ENCODE data around the gene TSEN34.

The TSEN34 gene

GRCh38 chr19:54153731-54154326 lies 37.3 kb upstream of the TSEN34 start:
- H3K9ac ChIP-seq (ENCODE audit: low read length): no peak overlapping the region
- H4K5ac ChIP-seq (ENCODE audit: low read length): no peak overlapping the region
- no peaks in the 10 kb centered on the region for H3K27me3 ChIP-seq (ENCODE audit: insufficient read depth, low read length, poor library complexity)
- no peak overlapping the region for H3K4me2 ChIP-seq (ENCODE audit: low read length)
- peaks cover 25% of the 10 kb centered on the region for H3K36me3 ChIP-seq (ENCODE audit: control insufficient read depth, insufficient read depth, low read length)
- H2BK5ac ChIP-seq (ENCODE audit: low read length): no peak overlapping the region
- no peak overlapping the region for H3K4ac ChIP-seq (ENCODE audit: low read depth, low read length)
- H2BK15ac ChIP-seq (replicated peaks; ENCODE audit: low read depth): no peak overlapping the region
- no peak for DNase-seq
- H4K8ac ChIP-seq (ENCODE audit: low read depth, low read length): no peak overlapping the region
- H3K79me2 ChIP-seq (ENCODE audit: control insufficient read depth, insufficient read depth, low read length): no peaks in the 10 kb centered on the region
- no peak overlapping the region for H3K18ac ChIP-seq (ENCODE audit: low read length)
- no peak overlapping the region for H3K56ac ChIP-seq (ENCODE audit: low read length)
- no peak overlapping the region for H2BK120ac ChIP-seq (ENCODE audit: low read depth, low read length)
- no peak overlapping the region for H3K27ac ChIP-seq (ENCODE audit: low read depth, low read length)
- H3K4me3 ChIP-seq (ENCODE audit: low read length): no peak overlapping the region
- no peaks in the 10 kb centered on the region for H3K79me1 ChIP-seq (ENCODE audit: low read length)
- WGBS (ENCODE audit: extremely low coverage, insufficient coverage, low lambda C conversion rate): no CpG with 5 or more reads among the region's 10 CpGs
- no peaks in the 10 kb centered on the region for H3K4me1 ChIP-seq (ENCODE audit: control insufficient read depth, low read depth, low read length)
- no peak overlapping the region for H3K23ac ChIP-seq (ENCODE audit: low read length)
- no peak overlapping the region for H2AK5ac ChIP-seq (ENCODE audit: low read length)

DNA sequence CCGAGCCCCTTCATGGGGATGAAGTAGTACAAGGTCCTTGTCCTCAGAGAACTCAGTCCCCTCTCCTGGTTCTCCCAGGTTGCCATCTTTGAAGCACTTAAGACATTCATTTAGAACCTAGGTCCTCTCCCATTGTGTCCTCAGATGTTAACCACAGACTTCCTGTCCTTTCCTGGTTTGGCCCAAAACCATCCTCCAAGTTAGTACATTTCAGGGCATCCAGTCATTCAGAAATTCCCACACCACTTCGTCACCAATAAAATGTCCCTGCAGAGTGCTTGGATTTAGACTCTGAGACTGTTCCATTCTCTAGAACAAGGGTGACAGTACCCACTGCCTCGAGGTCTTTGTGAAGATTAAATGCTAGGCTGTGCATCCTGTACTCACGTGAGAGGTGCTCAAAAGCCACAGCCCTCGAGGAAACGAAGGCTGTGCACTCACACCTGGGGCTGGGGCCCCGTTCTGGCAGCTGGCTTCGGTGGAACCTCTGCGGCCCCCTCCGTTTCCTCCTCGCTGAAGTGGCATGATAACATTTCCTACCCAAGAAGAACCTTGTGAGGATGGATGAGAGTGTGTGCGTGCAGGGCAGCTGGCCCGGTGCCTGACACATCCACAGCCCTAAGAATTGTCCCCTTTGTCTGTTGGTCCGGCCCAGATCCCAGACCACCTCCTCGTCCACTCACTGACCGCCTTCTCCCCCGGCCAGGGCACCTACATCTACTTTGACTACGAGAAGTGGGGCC lies 36.3 kb upstream of the TSEN34 start:
- H4K5ac ChIP-seq (ENCODE audit: low read length): no peak overlapping the region
- H3K4me3 ChIP-seq (ENCODE audit: low read length): no peak overlapping the region
- no peak overlapping the region for H3K27ac ChIP-seq (ENCODE audit: low read depth, low read length)
- no peak overlapping the region for H2BK15ac ChIP-seq (replicated peaks; ENCODE audit: low read depth)
- H3K79me1 ChIP-seq (ENCODE audit: low read length): no peaks in the 10 kb centered on the region
- no peaks in the 10 kb centered on the region for H3K4me1 ChIP-seq (ENCODE audit: control insufficient read depth, low read depth, low read length)
- no peak overlapping the region for H3K23ac ChIP-seq (ENCODE audit: low read length)
- H3K9ac ChIP-seq (ENCODE audit: low read length): no peak overlapping the region
- H3K4me2 ChIP-seq (ENCODE audit: low read length): no peak overlapping the region
- no peak overlapping the region for H3K18ac ChIP-seq (ENCODE audit: low read length)
- no peak overlapping the region for H2AK5ac ChIP-seq (ENCODE audit: low read length)
- H3K79me2 ChIP-seq (ENCODE audit: control insufficient read depth, insufficient read depth, low read length): no peaks in the 10 kb centered on the region
- no peak overlapping the region for H3K56ac ChIP-seq (ENCODE audit: low read length)
- no CpG with 5 or more reads among the region's 18 CpGs for WGBS (ENCODE audit: extremely low coverage, insufficient coverage, low lambda C conversion rate)
- no peak overlapping the region for H4K8ac ChIP-seq (ENCODE audit: low read depth, low read length)
- H2BK120ac ChIP-seq (ENCODE audit: low read depth, low read length): no peak overlapping the region
- H3K27me3 ChIP-seq (ENCODE audit: insufficient read depth, low read length, poor library complexity): no peaks in the 10 kb centered on the region
- H3K4ac ChIP-seq (ENCODE audit: low read depth, low read length): no peak overlapping the region
- H2BK5ac ChIP-seq (ENCODE audit: low read length): no peak overlapping the region
- DNase-seq: no peak
- H3K36me3 ChIP-seq (ENCODE audit: control insufficient read depth, insufficient read depth, low read length): peaks cover 22% of the 10 kb centered on the region

- no peak overlapping the region for H2BK5ac ChIP-seq (ENCODE audit: low read length)
- H2AK5ac ChIP-seq (ENCODE audit: low read length): no peak overlapping the region
- H3K27ac ChIP-seq (ENCODE audit: low read depth, low read length): no peak overlapping the region
- no peak overlapping the region for H2BK120ac ChIP-seq (ENCODE audit: low read depth, low read length)
- H3K4me2 ChIP-seq (ENCODE audit: low read length): no peak overlapping the region
- peaks cover 2% of the 10 kb centered on the region for H3K79me1 ChIP-seq (ENCODE audit: low read length)
- DNase-seq: peak; percentile 48
- no peak overlapping the region for H3K4ac ChIP-seq (ENCODE audit: low read depth, low read length)
- peaks cover 22% of the 10 kb centered on the region for H3K36me3 ChIP-seq (ENCODE audit: control insufficient read depth, insufficient read depth, low read length)
- H3K18ac ChIP-seq (ENCODE audit: low read length): no peak overlapping the region
- H3K56ac ChIP-seq (ENCODE audit: low read length): no peak overlapping the region
- H3K9ac ChIP-seq (ENCODE audit: low read length): no peak overlapping the region
- H3K4me3 ChIP-seq (ENCODE audit: low read length): no peak overlapping the region
- no peak overlapping the region for H2BK15ac ChIP-seq (replicated peaks; ENCODE audit: low read depth)
- no peaks in the 10 kb centered on the region for H3K4me1 ChIP-seq (ENCODE audit: control insufficient read depth, low read depth, low read length)
- H4K5ac ChIP-seq (ENCODE audit: low read length): no peak overlapping the region
- WGBS (ENCODE audit: extremely low coverage, insufficient coverage, low lambda C conversion rate): no CpG with 5 or more reads among the region's 19 CpGs
- H4K8ac ChIP-seq (ENCODE audit: low read depth, low read length): no peak overlapping the region
- no peak overlapping the region for H3K23ac ChIP-seq (ENCODE audit: low read length)
- no peaks in the 10 kb centered on the region for H3K79me2 ChIP-seq (ENCODE audit: control insufficient read depth, insufficient read depth, low read length)
- H3K27me3 ChIP-seq (ENCODE audit: insufficient read depth, low read length, poor library complexity): no peaks in the 10 kb centered on the region
These were observed 35.4 kb upstream of the TSEN34 start for GRCh38 chr19:54155694-54156093.

DNA sequence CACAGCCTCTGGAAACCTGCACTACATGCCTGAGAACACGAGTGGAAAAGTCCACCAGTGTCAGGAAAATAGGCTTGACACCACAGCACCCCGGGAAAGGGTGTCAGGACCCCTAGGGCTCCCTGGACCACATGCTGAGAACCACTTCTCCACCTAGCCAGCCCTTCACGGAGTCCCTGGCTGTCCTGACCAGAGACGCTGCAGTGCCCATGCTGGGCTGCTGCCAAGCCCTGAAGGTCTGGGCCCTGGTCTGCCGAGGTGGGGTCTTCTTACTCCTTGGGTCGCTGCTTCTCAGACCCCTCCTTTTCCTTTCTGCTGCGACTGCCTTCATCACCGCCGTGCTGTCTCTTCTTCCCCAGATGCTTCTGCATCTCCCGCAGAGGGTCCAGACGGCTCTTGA lies 34.6 kb upstream of the TSEN34 start:
- no CpG with 5 or more reads among the region's 11 CpGs for WGBS (ENCODE audit: extremely low coverage, insufficient coverage, low lambda C conversion rate)

GRCh38 chr19:54156953-54157352 lies 34.2 kb upstream of the TSEN34 start:
- WGBS (ENCODE audit: extremely low coverage, insufficient coverage, low lambda C conversion rate): no CpG with 5 or more reads among the region's 3 CpGs
- no peak for DNase-seq
- Histone ChIP-seq H2BK5ac (ENCODE audit: low read length) (no peak overlapping the region), H2BK120ac (ENCODE audit: low read depth, low read length) (no peak overlapping the region), H3K4me2 (ENCODE audit: low read length) (no peak overlapping the region), H3K18ac (ENCODE audit: low read length) (no peak overlapping the region), H3K56ac (ENCODE audit: low read length) (no peak overlapping the region), H3K79me2 (ENCODE audit: control insufficient read depth, insufficient read depth, low read length) (no peaks in the 10 kb centered on the region), H3K27ac (ENCODE audit: low read depth, low read length) (no peak overlapping the region), H4K8ac (ENCODE audit: low read depth, low read length) (no peak overlapping the region), H3K4ac (ENCODE audit: low read depth, low read length) (no peak overlapping the region), H4K5ac (ENCODE audit: low read length) (no peak overlapping the region), H3K79me1 (ENCODE audit: low read length) (peaks cover 2% of the 10 kb centered on the region), H3K4me1 (ENCODE audit: control insufficient read depth, low read depth, low read length) (no peaks in the 10 kb centered on the region), H2AK5ac (ENCODE audit: low read length) (no peak overlapping the region), H3K9ac (ENCODE audit: low read length) (no peak overlapping the region), H3K36me3 (ENCODE audit: control insufficient read depth, insufficient read depth, low read length) (peaks cover 22% of the 10 kb centered on the region), H3K4me3 (ENCODE audit: low read length) (no peak overlapping the region), H3K27me3 (ENCODE audit: insufficient read depth, low read length, poor library complexity) (no peaks in the 10 kb centered on the region), H2BK15ac (replicated peaks; ENCODE audit: low read depth) (no peak overlapping the region), H3K23ac (ENCODE audit: low read length) (no peak overlapping the region)

More for the DNA sequence above, 34.6 kb upstream of the TSEN34 start:
- Histone ChIP-seq H3K4me3 (ENCODE audit: low read length) (no peak overlapping the region), H3K4me1 (ENCODE audit: control insufficient read depth, low read depth, low read length) (no peaks in the 10 kb centered on the region), H3K18ac (ENCODE audit: low read length) (no peak overlapping the region), H3K4ac (ENCODE audit: low read depth, low read length) (no peak overlapping the region), H3K27me3 (ENCODE audit: insufficient read depth, low read length, poor library complexity) (no peaks in the 10 kb centered on the region), H3K79me1 (ENCODE audit: low read length) (peaks cover 2% of the 10 kb centered on the region), H3K36me3 (ENCODE audit: control insufficient read depth, insufficient read depth, low read length) (peaks cover 22% of the 10 kb centered on the region), H2BK120ac (ENCODE audit: low read depth, low read length) (no peak overlapping the region), H3K79me2 (ENCODE audit: control insufficient read depth, insufficient read depth, low read length) (no peaks in the 10 kb centered on the region), H4K5ac (ENCODE audit: low read length) (no peak overlapping the region), H3K4me2 (ENCODE audit: low read length) (no peak overlapping the region), H4K8ac (ENCODE audit: low read depth, low read length) (no peak overlapping the region), H3K56ac (ENCODE audit: low read length) (no peak overlapping the region), H2BK5ac (ENCODE audit: low read length) (no peak overlapping the region), H2AK5ac (ENCODE audit: low read length) (no peak overlapping the region), H2BK15ac (replicated peaks; ENCODE audit: low read depth) (no peak overlapping the region), H3K23ac (ENCODE audit: low read length) (no peak overlapping the region), H3K27ac (ENCODE audit: low read depth, low read length) (no peak overlapping the region), H3K9ac (ENCODE audit: low read length) (no peak overlapping the region)
- DNase-seq: no peak
